T-cell (primary cell): Measurements from ENCODE around the gene NPM3. TPM values are rescaled to one million over a fixed set of nuclear protein-coding genes. Genes with fewer than 3 reads are reported as not detected.
A peak's percentile ranks its signal among the peaks of the same experiment; 100 is the strongest.

Experiments used
- ATAC-seq, 4 experiments: fragments of 200-7000 bp in 3 of 4; fragments of 150-1000 bp in 1 of 4; cut with Tn5 transposase; replicated peaks in 1 of 4; 1 replicate in 3 of 4; 2 replicates in 1 of 4; pipeline ENCODE4 v1.10.0; 2021; ENCODE audit warnings: moderate library complexity in 3 of 4, mild to moderate bottlenecking in 2 of 4, moderate number of reproducible peaks in 1 of 4
- CTCF ChIA-PET, 2 donors: fragments of 300-600 bp; sonication (Branson Sonifier 250); formaldehyde crosslinking; loops; one replicate each; lab custom pipeline; 2022; ENCODE audit warnings: antibody characterized with exemption in 2 of 2; lab: Charles Lee
- POLR2A ChIA-PET, 2 donors: fragments of 300-600 bp; sonication (Branson Sonifier 250); formaldehyde crosslinking; loops; one replicate each; lab custom pipeline; 2022; ENCODE audit warnings: antibody characterized with exemption in 2 of 2; lab: Charles Lee
- DNase-seq, 35 experiments: peaks; one replicate each; pipeline versions ENCODE4 v3.0.0 to v3.0.0-alpha.2; 2013 to 2023
- H3K27ac ChIP-seq: one replicate; pipeline ENCODE4 v1.5.1; 2013; ENCODE audit warnings: low read length
- H3K27me3 ChIP-seq, 2 experiments: replicated peaks in 1 of 2; 1 replicate in 1 of 2; 2 replicates in 1 of 2; pipeline versions ENCODE4 v1.6.1 to v1.7.0; 2013; ENCODE audit warnings: low read length in 1 of 2, mixed read lengths in 1 of 2; ENCODE audit not compliant: control insufficient read depth in 2 of 2, insufficient read depth in 2 of 2; ENCODE audit errors: extremely low read depth in 1 of 2
- H3K36me3 ChIP-seq, 2 donors: 1 replicate in 1 of 2; 2 replicates in 1 of 2; pipeline versions ENCODE4 v1.6.1 to v1.7.0; 2013; ENCODE audit warnings: low read length in 1 of 2; ENCODE audit not compliant: control insufficient read depth in 2 of 2, insufficient read depth in 1 of 2; ENCODE audit errors: extremely low read depth in 1 of 2
- H3K4me1 ChIP-seq, 2 experiments: 1 replicate in 1 of 2; 2 replicates in 1 of 2; pipeline versions ENCODE4 v1.6.1 to v1.7.0; 2013; ENCODE audit warnings: low read length in 2 of 2, mixed read lengths in 1 of 2; ENCODE audit not compliant: insufficient read depth in 2 of 2, control insufficient read depth in 1 of 2; ENCODE audit errors: extremely low read depth in 1 of 2
- H3K4me3 ChIP-seq, 2 donors: 1 replicate in 1 of 2; 2 replicates in 1 of 2; pipeline versions ENCODE4 v1.5.1 to v1.7.0; 2013; ENCODE audit warnings: mild to moderate bottlenecking in 2 of 2, low read length in 1 of 2, moderate library complexity in 1 of 2; ENCODE audit not compliant: control insufficient read depth in 1 of 2; ENCODE audit errors: extremely low read depth in 1 of 2
- H3K9me3 ChIP-seq: 2 replicates; pipeline ENCODE4 v1.7.0; 2013
- H3K27ac Mint-ChIP-seq, 2 donors: one replicate each; pipeline ENCODE4 v1.8.0; 2020 to 2021; ENCODE audit warnings: mild to moderate bottlenecking in 2 of 2, mixed read lengths in 2 of 2
- H3K27me3 Mint-ChIP-seq, 2 donors: one replicate each; pipeline ENCODE4 v1.8.0; 2021 to 2022; ENCODE audit warnings: mixed read lengths in 2 of 2
- H3K36me3 Mint-ChIP-seq: one replicate; pipeline ENCODE4 v1.8.0; 2021; ENCODE audit warnings: mixed read lengths
- H3K4me1 Mint-ChIP-seq, 3 donors: one replicate each; pipeline ENCODE4 v1.8.0; 2020 to 2022; ENCODE audit warnings: mixed read lengths in 3 of 3, mild to moderate bottlenecking in 1 of 3
- H3K4me3 Mint-ChIP-seq, 3 donors: one replicate each; pipeline ENCODE4 v1.8.0; 2020 to 2022; ENCODE audit warnings: mild to moderate bottlenecking in 3 of 3, mixed read lengths in 3 of 3, moderate library complexity in 3 of 3
- H3K9me3 Mint-ChIP-seq, 3 donors: one replicate each; pipeline ENCODE4 v1.8.0; 2020 to 2022; ENCODE audit warnings: mixed read lengths in 3 of 3
- WGBS: methylation state at CpG from one replicate; pipeline ENCODE4 v1.1.5; 2013; ENCODE audit warnings: missing lambda C conversion rate; ENCODE audit not compliant: insufficient coverage; 5-methylcytosine and 5-hydroxymethylcytosine counted together
- total RNA-seq, 35 experiments: library from RNA in 6 of 35; stranded (reverse) in 6 of 35; fragments of 120-200 nt in 1 of 35; gene quantifications; one replicate each; pipeline versions ENCODE4 v1.2.1 to v1.2.4 and lab custom pipeline; 2013 to 2026

The NPM3 gene
- total RNA-seq, 5 donors from 2014 or later (not counting 1 experiment from before 2014, with no cell fraction given) = 13.1 to 29.7 (median 26.0) TPM

DNA sequence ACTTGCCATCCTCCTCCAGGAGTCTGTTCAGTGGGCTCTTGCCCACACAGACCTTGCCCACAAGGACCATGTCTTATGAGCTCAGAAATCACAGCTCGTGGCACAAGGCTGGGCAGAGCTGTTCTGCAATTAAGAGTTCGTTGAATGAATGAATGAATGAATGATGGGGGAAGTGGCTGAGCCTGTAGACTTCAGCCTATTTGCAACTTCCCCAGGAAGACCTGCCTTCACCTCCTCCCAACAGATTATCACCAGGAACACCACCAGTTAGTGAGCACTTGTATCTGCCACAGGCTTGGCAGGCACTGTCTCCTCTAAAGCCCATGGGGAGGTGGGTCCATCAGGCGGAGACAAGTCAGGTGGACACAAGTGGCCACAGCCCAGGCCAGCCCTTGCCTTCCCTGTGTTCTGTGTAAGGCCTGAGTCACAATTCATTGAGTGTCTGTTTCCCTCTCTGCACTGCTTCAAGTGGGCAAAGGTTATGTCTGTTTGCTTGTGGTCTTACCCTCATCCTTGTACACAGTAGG, 5.6 kb downstream of the NPM3 start:
- peaks cover 46 to 64% (median 49%) of the 10 kb centered on the region in 3 donors for H3K4me1 Mint-ChIP-seq
- no peaks in the 10 kb centered on the region for H3K36me3 Mint-ChIP-seq
- DNase-seq = no peak
- ChIA-PET CTCF (no interaction called here), POLR2A (interaction anchor here in 1 of 2 donors (0.6 kb wide), 1 partner anchor 22 kb away, joined by 3 read pairs; no protein-coding TSS in a partner anchor)
- WGBS = 89% methylated on average over 1 of the region's 3 CpGs
- peaks cover 44 to 52% of the 10 kb centered on the region in 2 donors for H3K27me3 Mint-ChIP-seq
- H3K9me3 Mint-ChIP-seq = no peaks in the 10 kb centered on the region
- H3K36me3 ChIP-seq = no peaks in the 10 kb centered on the region
- peak overlapping the region in 2 of 3 donors; percentile 31 to 97 for H3K4me3 Mint-ChIP-seq
- no peak for ATAC-seq
- H3K27ac ChIP-seq = no peak overlapping the region
- H3K27me3 ChIP-seq = peaks cover 21 to 68% of the 10 kb centered on the region in 2 experiments
- H3K27ac Mint-ChIP-seq = no peak overlapping the region
- peak overlapping the region in 1 of 2 donors; percentile 15 for H3K4me3 ChIP-seq
- no peaks in the 10 kb centered on the region for H3K9me3 ChIP-seq
- peaks cover 20 to 68% of the 10 kb centered on the region in 2 experiments for H3K4me1 ChIP-seq

DNA sequence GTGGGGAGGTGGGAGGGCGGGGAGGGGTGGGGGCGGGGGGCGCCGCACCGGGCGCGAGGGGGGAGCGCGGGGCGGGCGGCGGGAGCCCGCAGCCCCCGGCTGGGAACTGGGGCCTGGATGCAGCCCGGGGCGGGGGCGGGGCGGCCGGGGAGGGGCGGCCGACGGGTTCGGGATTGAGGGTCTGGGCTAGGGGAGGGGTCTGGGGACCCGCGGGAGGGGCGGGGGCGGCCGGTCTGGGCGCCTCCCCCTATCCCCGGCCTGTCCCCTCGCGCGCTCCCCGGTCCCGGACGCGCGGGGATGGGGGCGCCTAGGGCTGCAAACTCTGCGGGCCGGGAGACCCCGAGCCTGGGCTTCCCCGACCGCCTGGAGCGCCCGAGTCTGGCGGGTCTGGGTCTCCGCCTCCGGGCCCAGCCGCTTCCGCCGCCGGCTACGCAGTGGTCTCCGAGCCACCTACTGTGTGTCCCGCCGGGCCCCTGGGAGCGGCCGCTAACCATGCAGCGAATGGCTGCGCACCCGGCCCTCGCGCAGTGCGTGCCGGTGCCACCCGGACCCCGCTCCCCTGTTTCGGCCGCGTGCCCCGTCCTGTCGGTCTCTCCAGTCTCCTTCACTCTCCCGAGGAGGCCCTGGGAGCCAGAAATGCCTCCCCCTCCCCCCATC, 7.0 kb downstream of the NPM3 start:
- no peak overlapping the region for H3K27ac Mint-ChIP-seq
- Histone ChIP-seq H3K4me1 (peaks cover 9 to 54% of the 10 kb centered on the region in 2 experiments), H3K27ac (no peak overlapping the region), H3K27me3 (peaks cover 26 to 81% of the 10 kb centered on the region in 2 experiments), H3K4me3 (no peak overlapping the region), H3K9me3 (no peaks in the 10 kb centered on the region), H3K36me3 (no peaks in the 10 kb centered on the region)
- ChIA-PET CTCF (no interaction called here), POLR2A (no interaction called here)
- H3K27me3 Mint-ChIP-seq = peaks cover 56 to 64% of the 10 kb centered on the region in 2 donors
- 12% methylated on average over 53 of the region's 74 CpGs for WGBS
- H3K36me3 Mint-ChIP-seq = no peaks in the 10 kb centered on the region
- ATAC-seq (no peak), DNase-seq (no peak)
- H3K4me3 Mint-ChIP-seq = peak overlapping the region in 1 of 3 donors; percentile 97
- no peaks in the 10 kb centered on the region for H3K9me3 Mint-ChIP-seq
- peaks cover 34 to 51% (median 38%) of the 10 kb centered on the region in 3 donors for H3K4me1 Mint-ChIP-seq

- DNase-seq = peak in 1 of 35 experiments; percentile 5
- no peak within 1 kb of the TSS for H3K27ac Mint-ChIP-seq
- peaks cover 30 to 46% (median 33%) of the 10 kb centered on the region in 3 donors for H3K4me1 Mint-ChIP-seq
- Histone ChIP-seq H3K27ac (no peak within 1 kb of the TSS), H3K4me1 (peaks cover 9 to 46% of the 10 kb centered on the region in 2 experiments), H3K9me3 (no peaks in the 10 kb centered on the region), H3K36me3 (no peaks in the 10 kb centered on the region), H3K4me3 (peak within 1 kb of the TSS in 1 of 2 donors; percentile 32), H3K27me3 (peaks cover 26 to 89% of the 10 kb centered on the region in 2 experiments)
- H3K9me3 Mint-ChIP-seq = no peaks in the 10 kb centered on the region
- CTCF ChIA-PET = interaction anchor here in 1 of 2 donors (0.6 kb wide), 1 partner anchor 205 kb away, joined by 4 read pairs; no protein-coding TSS in a partner anchor
- no peak for ATAC-seq
- H3K36me3 Mint-ChIP-seq = no peaks in the 10 kb centered on the region
- WGBS = 4% methylated on average over 65 of the region's 98 CpGs
- H3K4me3 Mint-ChIP-seq = peak within 1 kb of the TSS in 2 of 3 donors; percentile 43 to 97
- POLR2A ChIA-PET = no interaction called here
- peaks cover 59 to 68% of the 10 kb centered on the region in 2 donors for H3K27me3 Mint-ChIP-seq
These were observed 7.7 kb downstream of the NPM3 start, which contains the start of gene FGF8 for GRCh38 chr10:101775273-101776160. Gene FGF8 (minus strand): TSS chr10:101776114. CDS start chr10:101775900, 214 bp downstream.

GRCh38 chr10:101774589-101775272, 8.5 kb downstream of the NPM3 start:
- Histone ChIP-seq H3K9me3 (no peaks in the 10 kb centered on the region), H3K36me3 (no peaks in the 10 kb centered on the region), H3K4me1 (peaks cover 9 to 38% of the 10 kb centered on the region in 2 experiments), H3K27me3 (peaks cover 26 to 88% of the 10 kb centered on the region in 2 experiments), H3K4me3 (peak overlapping the region in 1 of 2 donors; percentile 32), H3K27ac (no peak overlapping the region)
- Mint-ChIP-seq H3K27ac (no peak overlapping the region), H3K9me3 (no peaks in the 10 kb centered on the region), H3K4me3 (peak overlapping the region; percentile 17 to 59 (median 17)), H3K36me3 (no peaks in the 10 kb centered on the region), H3K27me3 (peaks cover 59 to 70% of the 10 kb centered on the region in 2 donors), H3K4me1 (peaks cover 28 to 42% (median 30%) of the 10 kb centered on the region in 3 donors)
- ChIA-PET POLR2A (interaction anchor here in 1 of 2 donors (1.0 kb wide), 1 partner anchor 11 kb away, joined by 3 read pairs; no protein-coding TSS in a partner anchor), CTCF (interaction anchor here in 1 of 2 donors (0.6 kb wide), 1 partner anchor 204 kb away, joined by 4 read pairs; no protein-coding TSS in a partner anchor)
- ATAC-seq (peak in 2 of 4 experiments; percentile 19 to 31), DNase-seq (peak in 1 of 35 experiments; percentile 9)
- 8% methylated on average over 20 of the region's 32 CpGs for WGBS

DNA sequence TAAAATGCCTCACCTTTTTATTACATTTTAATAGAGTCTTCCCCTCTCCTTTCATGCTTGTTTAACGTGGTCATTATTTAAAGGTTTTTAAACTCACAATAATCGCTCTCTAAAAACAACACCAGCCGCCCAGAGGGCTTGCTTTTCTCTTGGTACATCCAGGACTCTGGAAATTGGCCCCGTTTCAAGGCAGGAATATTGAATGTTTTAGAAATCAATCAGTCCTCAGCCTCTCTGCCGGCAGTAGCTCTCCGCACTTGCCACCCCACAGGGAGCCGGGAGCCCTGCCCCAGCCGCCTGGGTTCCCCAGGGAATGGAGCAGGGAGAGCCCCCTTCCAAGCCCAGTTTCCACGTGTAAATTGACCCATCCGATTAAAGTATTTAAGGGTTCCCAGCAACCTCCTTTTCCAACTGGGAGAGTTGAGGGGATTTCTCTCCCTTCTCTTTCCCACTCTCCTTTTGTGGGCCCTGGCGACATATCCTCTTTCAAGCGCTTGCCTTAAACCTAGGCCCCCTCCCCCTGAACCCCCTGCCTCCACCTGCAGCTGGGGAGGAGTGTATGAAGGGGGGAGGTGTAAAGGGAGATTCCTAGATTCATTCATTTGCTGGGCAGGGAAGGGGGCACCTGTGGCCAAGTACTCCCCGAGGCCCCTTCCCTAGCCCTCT, 9.2 kb downstream of the NPM3 start:
- no peak for ATAC-seq
- H3K27ac Mint-ChIP-seq = peak overlapping the region in 1 of 2 donors; percentile 27

More for the DNA sequence above, 9.2 kb downstream of the NPM3 start:
- peaks cover 6 to 31% of the 10 kb centered on the region in 2 experiments for H3K4me1 ChIP-seq
- Mint-ChIP-seq H3K36me3 (no peaks in the 10 kb centered on the region), H3K4me3 (peak overlapping the region in 2 of 3 donors; percentile 43 to 59), H3K9me3 (no peaks in the 10 kb centered on the region), H3K27me3 (peaks cover 57 to 71% of the 10 kb centered on the region in 2 donors), H3K4me1 (peaks cover 24 to 36% (median 26%) of the 10 kb centered on the region in 3 donors)
- POLR2A ChIA-PET = interaction anchor here in 1 of 2 donors (1.0 kb wide), 1 partner anchor 12 kb away, joined by 3 read pairs; no protein-coding TSS in a partner anchor
- no peaks in the 10 kb centered on the region for H3K36me3 ChIP-seq
- WGBS = 14% methylated on average over 5 of the region's 13 CpGs
- CTCF ChIA-PET = interaction anchor here (0.6 to 0.7 kb wide), 4 partner anchors 178 to 231 kb away, joined by 3 to 6 read pairs (median 4); partner anchors contain the start of genes DPCD (in 1 of the 2) and POLL (in 1 of the 2)
- no peak for DNase-seq
- no peak overlapping the region for H3K27ac ChIP-seq
- no peak overlapping the region for H3K4me3 ChIP-seq
- H3K9me3 ChIP-seq = no peaks in the 10 kb centered on the region
- H3K27me3 ChIP-seq = peaks cover 26 to 85% of the 10 kb centered on the region in 2 experiments
